Measurements from ENCODE around the gene CPA1.

DNA sequence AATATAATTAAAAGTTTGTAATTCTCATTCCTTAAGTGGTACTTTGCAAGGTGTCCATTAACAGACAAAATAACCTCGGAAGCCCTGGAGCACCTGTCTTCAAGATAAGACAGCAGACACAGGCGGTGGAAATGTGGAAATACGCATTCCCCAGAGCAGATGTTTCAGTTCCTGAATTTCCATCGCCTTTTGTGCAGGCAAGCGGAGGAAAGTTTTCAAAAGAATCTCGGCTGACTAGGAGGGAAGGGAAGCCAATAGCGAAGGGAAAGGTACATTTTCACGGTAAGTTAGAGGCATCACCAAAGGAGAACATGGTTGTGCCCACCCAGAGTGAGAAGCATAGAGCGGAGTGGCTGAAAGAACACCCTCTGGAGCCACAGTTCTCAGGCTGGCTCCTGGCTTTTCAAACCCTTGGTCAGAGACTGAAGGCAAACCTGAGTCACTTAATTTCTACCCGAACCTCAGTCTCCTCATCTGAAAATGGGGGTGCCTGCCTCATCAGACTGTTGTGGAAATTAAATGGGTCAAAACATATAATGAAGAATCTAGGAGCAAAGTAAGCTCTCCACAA lies 13.6 kb downstream of the CPA1 start:
- TF ChIP-seq NR3C1 (CRISPR knock-in tag; conservative IDR thresholded peaks at IDR 0.05; ENCODE audit: low read depth) (no peak), ELF4 (CRISPR knock-in tag; IDR thresholded peaks at IDR 0.05; ENCODE audit: low read depth) (no peak), NR1H2 (CRISPR knock-in tag; IDR thresholded peaks at IDR 0.05) (no peak)
- TF ChIP-seq, protein P1, sequence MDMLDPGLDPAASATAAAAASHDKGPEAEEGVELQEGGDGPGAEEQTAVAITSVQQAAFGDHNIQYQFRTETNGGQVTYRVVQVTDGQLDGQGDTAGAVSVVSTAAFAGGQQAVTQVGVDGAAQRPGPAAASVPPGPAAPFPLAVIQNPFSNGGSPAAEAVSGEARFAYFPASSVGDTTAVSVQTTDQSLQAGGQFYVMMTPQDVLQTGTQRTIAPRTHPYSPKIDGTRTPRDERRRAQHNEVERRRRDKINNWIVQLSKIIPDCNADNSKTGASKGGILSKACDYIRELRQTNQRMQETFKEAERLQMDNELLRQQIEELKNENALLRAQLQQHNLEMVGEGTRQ (CRISPR knock-in tag; IDR thresholded peaks at IDR 0.05) = no peak
- TF ChIP-seq, protein P2, sequence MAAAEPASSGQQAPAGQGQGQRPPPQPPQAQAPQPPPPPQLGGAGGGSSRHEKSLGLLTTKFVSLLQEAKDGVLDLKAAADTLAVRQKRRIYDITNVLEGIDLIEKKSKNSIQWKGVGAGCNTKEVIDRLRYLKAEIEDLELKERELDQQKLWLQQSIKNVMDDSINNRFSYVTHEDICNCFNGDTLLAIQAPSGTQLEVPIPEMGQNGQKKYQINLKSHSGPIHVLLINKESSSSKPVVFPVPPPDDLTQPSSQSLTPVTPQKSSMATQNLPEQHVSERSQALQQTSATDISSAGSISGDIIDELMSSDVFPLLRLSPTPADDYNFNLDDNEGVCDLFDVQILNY (CRISPR knock-in tag; IDR thresholded peaks at IDR 0.05) = no peak

Data from WTC11 (cell line).